Stimulated activated CD4-positive, alpha-beta T cell treated with anti-CD3 and anti-CD28 coated beads, Interleukin-1b, Interleukin-23, amount 100 ng/mL, for 4 hours (primary cell): ENCODE data around the gene KIAA0825.

Experiments used
- DNase-seq, 2 donors: peaks; one replicate each; pipeline ENCODE4 v3.0.0-alpha.2; 2020; ENCODE audit warnings: low read depth in 2 of 2

KIAA0825 gene

DNA sequence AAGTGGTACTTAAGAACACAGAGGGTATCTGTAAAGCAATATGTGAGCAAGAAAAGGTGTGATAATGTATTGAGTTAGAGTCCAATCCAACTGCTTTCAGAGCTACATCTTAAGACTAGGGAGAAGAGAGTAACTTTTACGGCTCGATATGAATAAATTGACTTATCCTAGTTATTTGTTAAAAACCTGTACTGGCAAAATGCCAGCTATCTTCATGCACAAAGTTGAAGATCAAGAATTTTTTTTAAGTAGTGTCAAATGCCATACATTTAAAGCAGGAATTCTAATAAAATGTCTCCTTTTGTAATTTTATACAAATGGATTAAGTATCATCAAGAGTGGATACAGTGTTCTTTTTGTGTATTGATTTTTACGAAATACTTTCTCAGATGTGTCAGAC lies 305.2 kb downstream of the KIAA0825 start:
- DNase-seq, result no peak

DNA sequence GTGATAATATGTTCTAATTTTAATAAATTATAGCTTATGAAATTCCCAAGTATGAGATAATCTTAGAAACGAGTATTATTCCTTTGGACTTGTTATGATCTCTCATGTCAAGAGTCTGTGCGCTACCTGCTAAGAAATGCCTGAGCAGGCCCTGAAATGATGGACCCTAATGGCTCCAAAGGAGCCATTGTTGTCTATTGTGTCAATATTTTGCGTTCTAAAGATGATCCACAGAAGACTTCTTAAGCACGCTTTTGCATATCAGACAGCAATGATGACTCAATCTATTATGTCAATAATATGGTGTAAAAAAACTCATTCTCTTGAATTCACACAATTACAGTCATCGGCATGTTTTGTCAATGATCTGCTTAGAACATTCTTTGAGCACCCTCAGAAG lies 306.1 kb downstream of the KIAA0825 start:
- no peak for DNase-seq

DNA sequence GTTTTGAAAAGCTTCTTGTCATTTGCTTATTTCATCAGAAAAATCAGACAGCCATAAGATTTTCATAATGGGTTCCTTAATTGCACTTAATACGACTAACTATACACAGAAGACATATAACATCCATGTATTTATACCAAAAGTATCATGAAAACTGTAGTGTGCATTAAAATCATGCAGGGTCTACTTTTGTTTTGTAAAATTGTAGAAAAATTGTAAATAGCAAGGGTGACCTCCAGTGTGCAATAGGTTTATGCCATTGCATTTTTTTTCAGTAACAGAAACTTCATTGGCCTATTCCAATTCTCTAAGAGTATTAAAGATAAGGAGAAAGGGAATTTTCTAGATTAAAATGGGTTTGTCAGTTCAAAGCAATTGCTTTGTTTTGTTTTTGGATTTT lies 307.6 kb downstream of the KIAA0825 start:
- no peak for DNase-seq

DNA sequence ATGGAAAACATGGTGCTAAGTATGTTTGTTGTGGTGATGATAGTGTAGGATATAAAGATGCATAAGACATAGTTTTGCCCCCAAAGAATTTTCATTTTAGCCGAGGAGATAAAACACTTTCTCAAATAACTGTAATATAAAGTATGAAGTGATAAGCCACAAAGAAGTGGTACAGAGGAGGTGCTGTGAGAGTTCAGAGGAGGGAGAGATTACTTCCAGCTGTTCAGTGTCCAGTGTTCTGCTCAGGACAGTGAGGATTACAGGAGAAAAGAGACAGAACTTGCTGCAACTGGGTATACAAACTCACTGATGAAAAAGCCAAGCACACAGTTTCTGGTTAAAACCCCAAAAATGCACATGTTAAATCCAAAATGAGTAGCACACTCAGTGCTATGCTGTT lies 309.3 kb downstream of the KIAA0825 start:
- no peak for DNase-seq

DNA sequence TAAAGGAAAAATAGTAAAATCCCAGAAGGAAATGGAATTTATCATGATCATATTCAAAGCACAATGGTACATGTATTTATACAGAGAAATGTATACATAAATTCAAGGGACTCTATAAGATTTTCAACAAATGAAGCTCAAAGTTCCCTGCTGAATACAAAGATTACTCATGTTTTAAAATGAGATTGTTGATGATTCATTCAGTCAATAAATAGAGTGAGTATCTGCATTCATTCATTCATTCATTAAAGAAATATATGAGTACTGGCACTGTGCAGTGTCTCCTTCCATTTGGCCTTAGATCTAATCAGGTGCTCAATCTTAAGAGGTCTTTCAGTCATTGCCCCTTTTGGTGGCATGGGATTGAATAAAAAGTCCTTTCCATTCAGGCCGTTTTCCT lies 310.0 kb downstream of the KIAA0825 start:
- DNase-seq, result no peak

DNA sequence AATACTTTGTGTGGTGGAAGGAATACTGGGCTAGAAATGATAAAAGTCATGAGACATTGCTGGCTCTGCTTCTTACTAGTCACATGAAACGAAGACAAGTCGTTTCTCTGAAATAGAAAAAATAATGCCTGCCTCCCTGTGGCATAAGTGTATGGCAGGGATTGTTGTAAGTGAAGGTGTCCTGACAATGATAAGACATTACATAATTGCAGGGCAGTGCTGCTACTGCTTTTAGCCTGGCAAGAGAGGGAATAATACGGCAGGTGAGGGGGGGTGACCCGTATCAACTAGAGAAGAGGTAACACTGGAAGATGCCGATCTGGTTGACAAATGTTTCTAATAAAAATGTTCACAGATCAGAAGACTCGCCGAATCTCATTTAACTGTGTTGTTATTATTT lies 314.3 kb downstream of the KIAA0825 start:
- DNase-seq, result no peak

DNA sequence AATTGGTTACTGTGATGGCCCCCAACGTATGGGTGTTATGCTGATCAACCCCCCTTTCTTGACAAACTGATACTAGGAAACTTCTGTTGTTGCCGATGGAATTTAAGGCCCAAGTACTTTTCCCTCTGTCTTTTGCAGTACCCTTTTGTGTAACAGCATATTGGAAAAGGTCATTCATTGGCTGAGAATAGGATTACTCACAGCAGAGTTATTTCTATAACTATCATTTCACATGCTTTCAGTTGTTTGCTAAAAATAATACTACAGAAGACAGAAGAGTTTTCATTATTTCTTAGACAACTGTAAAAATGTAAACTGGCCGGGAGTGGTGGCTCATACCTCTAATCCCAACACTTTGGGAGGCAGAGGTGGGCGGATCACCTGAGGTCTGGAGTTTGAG lies 329.5 kb downstream of the KIAA0825 start:
- no peak for DNase-seq

DNA sequence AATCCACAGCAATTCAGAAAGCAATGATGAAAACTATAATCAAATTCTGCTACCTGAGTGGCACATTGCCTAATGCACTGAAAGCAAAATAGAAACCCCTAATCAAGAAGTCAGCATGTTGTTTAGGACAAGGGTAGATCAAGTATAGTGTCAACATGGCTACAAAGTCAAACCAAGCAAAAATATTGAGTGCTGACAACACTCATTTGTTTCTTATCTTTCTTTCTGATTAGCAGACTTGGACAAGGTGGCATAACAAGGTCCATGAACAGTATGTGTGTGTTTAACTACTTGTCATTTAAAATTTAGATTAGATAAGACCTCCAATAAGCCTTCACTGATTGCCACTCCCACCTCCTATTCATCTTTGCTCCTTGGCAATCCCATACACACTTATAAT lies 332.4 kb downstream of the KIAA0825 start:
- no peak for DNase-seq

DNA sequence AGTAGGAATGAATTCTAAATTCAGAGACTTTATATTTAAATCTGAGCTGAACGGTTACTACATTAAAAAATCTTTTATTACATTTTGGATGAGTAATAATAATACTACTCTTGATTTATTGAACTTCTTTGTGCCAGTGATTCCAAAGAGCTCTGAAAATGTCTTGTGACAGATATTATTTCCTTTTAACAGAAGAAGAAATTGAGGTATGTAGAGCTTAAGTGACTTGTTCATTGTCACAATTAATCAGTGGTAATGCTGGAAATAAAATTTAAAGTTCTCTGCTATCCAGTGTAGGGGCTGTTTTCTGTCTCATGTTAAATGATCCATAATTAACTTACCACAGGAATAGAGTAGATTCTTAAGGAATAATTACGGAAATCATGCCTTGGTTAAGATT lies 335.3 kb downstream of the KIAA0825 start:
- no peak for DNase-seq

DNA sequence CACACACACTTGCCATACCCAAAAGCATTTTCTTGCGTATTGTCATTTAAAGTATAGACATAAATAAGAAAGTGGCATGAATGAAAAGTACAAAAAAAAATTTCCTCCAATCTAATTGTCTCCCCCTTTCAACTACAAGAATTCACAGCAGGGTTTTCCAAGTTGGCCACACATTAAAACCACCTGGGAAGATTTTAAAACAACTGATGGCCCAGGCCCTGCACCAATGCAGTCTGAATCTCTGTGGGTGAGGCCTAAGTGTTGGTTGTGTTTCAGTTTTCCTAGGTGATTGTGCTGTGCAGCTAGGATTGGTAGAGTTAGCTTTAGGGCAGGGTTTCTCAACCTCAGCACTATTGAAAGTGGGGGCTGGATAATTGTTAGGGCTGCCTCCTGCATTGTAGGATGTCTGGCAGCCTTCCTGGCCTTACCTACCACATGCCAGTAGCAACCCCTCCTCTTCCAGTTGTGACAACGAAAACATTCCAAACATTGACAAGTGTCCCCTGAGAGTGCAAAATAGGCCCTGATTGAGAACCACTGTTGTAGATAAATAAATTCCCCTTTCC lies 337.1 kb downstream of the KIAA0825 start:
- no peak for DNase-seq

DNA sequence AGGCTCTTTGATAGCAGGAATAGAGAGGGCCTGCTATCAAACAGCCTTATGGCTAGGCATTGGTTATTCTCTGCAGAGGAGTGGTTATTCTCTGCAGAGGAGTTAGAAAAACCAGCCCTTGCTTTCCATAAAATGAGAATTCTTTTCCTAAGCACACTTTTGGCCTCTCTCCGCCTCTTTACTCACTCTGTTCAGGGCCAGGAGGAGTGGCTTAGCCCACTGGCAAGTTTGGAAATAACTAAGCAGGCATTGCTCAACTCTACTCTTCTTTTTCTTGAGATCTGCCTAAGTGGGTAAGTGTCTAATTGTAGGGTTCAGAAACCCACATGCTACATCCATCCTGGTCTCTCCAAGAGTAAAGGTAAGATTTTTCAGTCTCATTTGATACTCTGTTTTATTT lies 341.7 kb downstream of the KIAA0825 start:
- no peak for DNase-seq

DNA sequence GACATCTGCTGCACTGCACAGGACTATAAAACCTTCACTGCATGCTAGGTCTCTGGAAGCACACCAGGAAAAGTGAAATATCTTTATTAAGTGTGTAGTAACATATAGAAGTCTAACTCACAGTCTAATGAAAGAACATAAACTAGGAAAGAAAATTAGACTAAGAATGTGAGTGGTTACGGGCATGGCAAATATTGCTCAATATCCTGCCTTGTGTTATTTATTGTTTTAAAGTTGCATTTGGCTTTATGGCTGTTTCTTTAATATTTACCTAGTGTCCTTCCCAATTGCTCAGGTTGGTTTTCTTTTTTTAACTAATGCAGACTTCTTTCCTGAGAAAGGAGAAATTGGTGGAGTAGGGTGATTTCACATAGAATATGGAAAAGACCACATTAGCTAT lies 342.4 kb downstream of the KIAA0825 start:
- DNase-seq, result no peak

DNA sequence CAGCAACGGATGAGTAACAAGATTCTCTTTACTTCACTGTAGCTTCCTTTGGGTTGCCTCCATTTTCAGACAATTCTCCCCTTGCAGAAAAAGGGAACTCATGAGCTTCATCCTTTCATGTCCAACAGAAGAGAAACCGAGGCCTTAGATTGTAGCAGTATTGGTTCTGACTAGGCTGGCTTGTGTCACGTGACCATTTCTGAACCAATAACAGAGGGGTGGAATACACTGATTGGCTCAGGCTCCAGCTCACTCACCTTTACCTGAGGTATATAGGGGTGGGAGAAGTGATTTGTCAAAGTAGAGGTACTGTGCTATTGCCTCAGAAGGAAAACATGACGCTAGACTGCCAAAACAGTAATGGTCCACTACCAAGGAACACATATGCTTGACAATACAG lies 343.7 kb downstream of the KIAA0825 start:
- no peak for DNase-seq

DNA sequence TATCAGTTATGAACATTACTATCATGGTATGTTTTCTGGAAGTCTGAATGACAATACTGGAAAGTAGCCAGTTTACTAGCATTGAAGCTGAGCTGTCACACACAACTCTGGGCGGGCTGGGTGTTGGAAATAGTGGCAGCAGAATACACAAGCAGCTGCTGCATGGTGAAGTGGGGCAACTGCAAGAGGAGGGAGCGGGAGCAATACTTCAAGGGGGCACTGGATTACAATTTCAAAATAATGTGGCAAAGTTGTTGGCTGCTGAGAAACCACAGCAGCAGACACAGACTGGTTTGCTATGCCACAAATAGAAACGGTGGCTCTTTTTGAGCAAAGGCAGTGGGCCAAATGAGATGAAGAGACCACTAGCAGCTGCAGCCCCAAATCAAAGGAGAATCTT lies 350.2 kb downstream of the KIAA0825 start:
- DNase-seq, result no peak

DNA sequence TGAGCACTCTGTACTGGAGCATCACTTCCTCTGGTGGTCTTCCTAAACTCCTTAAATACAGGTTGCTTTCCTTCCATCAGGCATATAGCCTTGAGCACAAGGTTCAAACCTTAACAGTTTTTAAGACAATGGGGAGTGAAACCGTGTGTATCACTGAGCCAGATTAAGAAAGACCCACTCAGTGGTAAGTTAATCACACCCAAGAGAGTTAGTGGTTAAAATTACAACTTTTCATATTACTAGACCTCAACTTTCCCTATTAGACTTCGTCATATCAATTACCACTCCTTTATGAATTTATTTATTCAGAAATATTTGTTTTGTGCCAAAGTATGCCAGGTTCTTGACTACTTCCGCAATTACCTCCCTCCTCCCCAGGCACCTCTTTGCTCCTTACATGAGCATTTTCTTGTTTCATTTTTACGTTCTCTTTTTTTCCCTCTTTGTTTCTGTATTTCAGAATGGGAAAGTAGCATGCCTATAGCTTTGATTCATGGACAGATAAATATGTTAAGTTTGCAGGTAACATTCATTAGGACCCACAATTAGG lies 351.0 kb downstream of the KIAA0825 start:
- DNase-seq, result no peak

DNA sequence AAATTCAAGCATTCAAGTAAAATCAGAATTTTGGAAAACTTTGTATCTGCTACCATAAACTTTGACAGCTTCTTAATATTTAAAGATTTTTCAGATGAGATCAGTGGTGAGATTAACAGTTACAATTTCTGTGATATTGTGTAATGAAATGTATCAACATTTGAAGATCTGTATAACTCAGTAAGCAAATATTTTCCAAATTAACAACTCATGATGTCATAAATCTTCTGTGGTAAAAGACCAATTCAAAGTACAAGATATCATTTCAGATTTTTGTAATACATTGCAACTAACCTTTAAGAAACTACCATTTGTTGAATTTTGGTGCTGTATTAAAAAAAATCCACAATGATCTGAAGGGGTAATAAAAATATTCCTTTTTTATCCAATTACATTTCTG lies 352.2 kb downstream of the KIAA0825 start:
- DNase-seq, result no peak

DNA sequence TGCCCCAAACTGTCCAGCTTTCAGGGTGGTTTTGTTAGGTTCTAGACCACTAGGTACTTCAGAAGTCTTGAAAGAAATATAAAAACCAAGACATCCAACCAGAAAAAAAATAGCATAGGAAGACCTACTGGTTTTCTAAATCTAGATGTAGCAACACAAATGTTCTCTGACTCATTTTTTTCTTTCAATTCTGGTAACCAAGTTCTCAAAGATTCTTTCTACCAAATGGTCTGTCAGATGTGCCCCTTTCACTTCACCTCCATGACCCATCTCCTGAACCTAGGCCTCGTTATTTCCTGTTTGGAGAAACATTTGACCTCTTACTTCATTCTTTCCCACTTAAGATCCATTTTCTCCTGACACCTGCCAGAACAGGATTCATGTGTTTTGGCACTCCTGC lies 355.3 kb downstream of the KIAA0825 start:
- no peak for DNase-seq

DNA sequence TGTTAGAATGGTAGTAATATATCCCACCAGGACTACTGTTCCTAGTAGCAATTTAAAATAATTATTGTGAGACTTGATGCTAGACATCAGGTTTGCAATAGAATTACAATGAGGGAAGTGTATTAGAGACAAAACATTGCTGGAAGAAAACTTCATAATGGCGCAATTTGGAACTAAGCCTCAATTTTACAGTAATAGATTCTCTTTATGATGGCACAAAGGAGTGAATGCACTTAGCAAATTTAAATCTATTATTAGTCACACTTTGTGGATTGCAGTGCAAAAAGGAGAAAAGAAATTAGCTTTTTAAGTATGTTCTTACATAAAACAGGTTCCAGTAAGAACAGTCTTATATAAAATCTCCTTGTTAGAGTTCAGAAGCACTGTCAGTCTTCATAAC lies 358.3 kb downstream of the KIAA0825 start:
- no peak for DNase-seq

DNA sequence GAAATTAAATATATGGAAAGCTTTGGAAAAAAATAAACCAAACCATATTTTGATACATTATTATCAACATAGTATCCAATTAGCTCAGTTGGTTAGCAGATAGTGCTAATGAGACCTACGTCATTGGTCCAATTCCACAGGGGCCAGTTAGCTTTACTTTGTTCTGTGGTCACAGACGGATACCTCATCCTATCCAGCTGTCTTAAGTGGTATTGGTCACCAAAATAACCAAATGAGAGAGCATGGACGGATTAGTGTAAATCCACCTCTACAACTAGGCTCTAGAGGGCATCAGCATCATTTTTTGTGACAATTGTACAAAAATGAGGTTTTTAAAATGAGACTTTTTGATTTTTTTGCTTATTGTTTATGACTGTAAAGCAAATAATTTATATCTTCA lies 364.2 kb downstream of the KIAA0825 start:
- no peak for DNase-seq

DNA sequence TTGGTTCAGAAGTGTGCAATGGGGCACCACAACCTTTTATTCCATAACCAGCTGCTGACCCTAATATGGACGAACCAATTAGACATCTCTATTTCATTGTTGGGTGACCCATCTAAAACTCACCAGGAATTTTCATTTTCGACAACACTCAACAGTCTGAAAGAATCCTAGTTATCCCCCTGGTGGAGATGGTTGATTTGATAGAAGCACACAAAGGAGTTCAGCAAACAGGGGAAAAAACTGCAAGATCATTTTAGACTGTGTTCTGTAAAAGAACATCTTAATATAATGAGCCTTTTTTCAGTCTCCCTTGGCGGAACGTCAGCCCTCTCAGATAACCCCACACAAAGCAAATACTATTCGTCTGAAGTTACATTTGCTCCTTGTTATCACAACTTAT lies 367.4 kb downstream of the KIAA0825 start:
- no peak for DNase-seq

DNA sequence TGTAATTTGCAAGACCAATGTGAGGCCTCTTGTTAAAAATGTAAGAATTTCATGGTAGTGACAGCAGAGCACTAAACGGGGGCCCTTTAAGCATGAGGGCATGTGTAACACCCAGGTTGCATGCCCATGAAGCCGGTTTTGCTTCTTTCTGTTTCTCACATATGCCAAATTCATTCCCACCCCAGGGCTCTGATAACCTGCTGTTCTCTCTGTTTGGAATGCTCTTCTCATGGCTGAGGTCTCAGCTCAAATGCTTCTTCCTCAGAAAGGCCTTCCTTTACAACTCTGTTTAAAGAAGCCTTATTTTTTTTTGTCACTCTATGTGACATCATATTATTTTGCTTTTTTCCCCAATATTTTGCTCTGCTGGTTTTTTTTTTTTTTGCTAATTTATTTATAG lies 369.0 kb downstream of the KIAA0825 start:
- DNase-seq, result no peak

DNA sequence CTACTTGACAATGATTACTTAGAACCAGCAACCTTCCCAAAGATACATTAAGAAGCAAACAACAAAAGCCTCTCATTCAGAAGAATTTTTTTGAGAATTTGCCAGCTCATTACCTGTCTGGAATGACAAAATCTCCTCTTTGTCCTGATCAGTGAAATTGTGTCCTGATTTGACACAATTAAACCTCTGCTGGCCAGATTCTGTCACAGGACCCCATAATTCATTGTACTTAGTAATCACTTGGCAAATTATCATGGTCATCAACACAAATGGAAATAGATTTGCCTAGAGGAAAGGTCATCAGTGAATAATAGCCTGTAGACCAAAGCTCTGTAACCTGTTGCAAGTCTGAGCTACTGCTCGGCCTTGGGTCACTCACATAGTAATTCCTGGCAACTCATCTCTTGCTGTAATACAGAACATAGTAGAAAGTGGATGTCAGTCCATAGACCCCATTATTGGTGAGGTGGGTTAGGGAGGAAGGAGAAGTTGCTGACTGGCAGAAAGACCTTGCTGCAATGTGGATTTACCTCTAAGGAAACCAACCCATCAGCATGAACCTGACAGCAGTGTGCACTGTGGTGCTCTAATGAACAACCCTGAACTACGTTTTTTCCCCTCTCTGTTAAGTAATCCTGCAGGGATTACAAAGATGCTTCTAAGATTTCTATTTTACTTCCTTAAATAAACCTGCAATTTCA lies 370.1 kb downstream of the KIAA0825 start:
- no peak for DNase-seq

DNA sequence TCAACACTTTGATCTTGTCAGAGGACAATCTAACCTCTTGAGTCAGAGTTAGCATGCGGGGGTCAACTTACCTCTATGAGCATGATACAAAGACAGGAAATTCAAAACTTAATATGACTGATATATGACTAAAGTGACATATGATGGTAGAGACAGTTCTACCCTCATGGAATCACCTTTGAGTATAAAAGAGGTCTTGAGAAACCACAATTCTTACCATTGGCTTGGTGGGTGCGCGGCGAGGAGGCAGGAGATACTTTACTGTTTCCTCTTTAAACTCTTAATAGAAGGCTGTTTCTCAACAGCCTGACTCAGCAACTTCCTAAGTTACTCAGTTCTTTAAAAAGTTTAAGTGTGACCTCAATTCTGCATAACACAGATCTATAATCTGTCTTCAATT lies 372.8 kb downstream of the KIAA0825 start:
- DNase-seq, result no peak

DNA sequence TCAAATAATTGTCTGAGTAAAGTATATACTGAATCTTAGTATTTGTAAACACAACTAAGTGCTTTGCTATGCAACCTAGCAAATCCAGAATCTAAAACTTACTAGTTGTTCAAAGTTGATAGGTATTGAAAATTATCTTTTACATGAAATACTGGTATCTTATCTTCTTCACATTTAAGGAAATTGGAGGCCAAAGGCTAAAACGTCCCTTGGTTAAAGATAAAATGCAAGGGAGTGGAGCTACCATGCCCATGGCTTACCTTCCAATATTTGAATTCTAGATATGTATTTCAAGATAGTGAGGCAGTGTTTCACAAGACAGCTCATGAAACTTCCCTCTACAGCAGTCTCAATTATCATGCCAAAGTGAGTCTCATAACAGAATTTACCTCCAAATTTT lies 373.5 kb downstream of the KIAA0825 start:
- DNase-seq, result no peak
